Measurements from ENCODE around the gene AURKAIP1.

Gene AURKAIP1

DNA sequence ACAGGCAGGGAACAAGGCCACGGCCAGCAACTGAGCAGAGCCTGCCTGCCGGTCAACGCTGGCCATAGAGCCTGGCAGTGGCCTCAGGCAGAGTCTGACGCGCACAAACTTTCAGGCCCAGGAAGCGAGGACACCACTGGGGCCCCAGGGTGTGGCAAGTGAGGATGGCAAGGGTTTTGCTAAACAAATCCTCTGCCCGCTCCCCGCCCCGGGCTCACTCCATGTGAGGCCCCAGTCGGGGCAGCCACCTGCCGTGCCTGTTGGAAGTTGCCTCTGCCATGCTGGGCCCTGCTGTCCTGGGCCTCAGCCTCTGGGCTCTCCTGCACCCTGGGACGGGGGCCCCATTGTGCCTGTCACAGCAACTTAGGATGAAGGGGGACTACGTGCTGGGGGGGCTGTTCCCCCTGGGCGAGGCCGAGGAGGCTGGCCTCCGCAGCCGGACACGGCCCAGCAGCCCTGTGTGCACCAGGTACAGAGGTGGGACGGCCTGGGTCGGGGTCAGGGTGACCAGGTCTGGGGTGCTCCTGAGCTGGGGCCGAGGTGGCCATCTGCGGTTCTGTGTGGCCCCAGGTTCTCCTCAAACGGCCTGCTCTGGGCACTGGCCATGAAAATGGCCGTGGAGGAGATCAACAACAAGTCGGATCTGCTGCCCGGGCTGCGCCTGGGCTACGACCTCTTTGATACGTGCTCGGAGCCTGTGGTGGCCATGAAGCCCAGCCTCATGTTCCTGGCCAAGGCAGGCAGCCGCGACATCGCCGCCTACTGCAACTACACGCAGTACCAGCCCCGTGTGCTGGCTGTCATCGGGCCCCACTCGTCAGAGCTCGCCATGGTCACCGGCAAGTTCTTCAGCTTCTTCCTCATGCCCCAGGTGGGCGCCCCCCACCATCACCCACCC, 43.7 kb downstream of the AURKAIP1 start, which contains the start of gene TAS1R3:
TAS1R3 (plus strand) TSS at position 213 of the 898 bp plus-strand sequence; CDS start at position 279, 66 bp downstream.
- no peak for DNase-seq

DNA sequence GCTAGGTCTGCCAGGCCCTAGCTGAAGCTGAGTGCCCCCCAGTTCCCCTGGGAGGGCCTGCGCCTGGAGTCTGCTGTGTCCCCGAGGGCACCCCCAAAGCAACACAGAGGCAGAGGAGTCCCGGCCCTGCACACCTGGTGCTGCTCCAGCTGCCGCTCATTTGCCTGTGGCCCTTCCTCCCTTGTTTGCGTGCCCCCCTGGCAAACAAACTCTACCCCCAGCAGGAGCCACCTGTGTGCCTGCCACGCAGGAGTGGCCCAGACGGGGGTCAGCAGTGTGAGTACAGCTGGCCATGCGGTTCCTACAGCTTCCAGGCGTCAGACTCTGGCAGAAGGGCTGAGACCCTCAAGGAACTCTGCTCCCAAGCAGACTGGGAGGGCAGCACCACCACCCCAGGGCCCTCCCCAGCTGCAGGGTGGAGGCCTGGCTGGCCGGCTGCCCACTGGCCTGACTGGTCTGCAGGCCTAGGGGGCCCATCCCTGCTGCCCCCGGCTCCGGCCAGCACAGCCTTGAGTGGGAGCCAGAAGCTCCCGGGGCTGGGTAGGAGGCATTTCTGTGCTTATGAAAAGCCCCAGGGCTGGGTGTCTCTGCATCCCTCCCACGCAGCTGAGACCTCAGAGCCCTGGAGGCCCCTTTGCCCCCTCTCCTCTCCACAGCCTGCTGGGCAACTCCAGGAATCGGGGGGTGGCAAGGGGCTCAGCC, 44.5 kb downstream of the AURKAIP1 start:
- peak; percentile 21 for DNase-seq

DNA sequence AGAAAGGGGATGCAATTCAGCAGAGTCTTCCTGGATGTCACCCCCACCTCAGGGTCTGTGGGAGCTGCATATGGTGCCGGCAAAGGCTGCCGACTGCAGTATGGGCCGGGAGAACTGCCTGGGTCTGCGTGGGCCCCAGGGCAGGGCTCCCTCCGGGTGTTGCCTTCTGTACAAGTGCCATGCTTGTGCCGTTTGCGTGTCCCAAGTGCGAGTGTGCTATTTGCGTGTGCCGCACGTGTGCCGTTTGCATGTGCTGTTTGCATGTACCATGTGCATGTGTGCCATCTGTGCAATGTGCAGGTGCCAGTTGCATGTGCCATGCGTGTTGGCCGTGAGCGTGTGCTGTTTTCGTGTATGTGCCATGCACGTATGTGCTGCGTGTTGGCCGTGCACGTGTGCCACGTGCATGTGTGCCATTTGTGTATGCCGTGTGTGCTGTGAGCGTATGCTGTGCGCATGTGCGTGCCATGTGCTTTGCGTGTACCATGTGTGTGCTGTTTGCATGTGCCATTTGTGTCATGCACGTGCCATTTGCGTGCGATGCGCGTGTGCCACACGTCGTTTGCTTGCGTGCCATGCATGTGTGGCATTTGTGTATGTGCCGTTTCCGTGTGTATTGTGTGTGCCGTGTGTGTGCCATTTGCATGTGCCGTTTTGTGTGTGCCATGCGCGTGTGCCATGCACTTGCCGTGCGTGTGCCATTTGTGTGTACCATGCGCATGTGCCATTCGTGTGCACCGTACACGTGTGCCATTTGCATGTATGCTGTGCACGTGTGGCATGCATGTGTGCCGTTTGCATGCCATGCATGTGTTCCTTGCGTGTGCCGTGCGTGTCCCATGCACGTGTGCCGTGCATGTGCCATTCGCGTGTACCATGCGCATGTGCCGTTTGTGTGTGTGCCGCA, 45.5 kb downstream of the AURKAIP1 start:
- no peak for DNase-seq

DNA sequence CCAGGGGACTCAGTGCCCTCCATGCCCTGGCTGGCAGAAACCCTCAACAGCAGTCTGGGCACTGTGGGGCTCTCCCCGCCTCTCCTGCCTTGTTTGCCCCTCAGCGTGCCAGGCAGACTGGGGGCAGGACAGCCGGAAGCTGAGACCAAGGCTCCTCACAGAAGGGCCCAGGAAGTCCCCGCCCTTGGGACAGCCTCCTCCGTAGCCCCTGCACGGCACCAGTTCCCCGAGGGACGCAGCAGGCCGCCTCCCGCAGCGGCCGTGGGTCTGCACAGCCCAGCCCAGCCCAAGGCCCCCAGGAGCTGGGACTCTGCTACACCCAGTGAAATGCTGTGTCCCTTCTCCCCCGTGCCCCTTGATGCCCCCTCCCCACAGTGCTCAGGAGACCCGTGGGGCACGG, 46.8 kb downstream of the AURKAIP1 start:
- no peak for DNase-seq

DNA sequence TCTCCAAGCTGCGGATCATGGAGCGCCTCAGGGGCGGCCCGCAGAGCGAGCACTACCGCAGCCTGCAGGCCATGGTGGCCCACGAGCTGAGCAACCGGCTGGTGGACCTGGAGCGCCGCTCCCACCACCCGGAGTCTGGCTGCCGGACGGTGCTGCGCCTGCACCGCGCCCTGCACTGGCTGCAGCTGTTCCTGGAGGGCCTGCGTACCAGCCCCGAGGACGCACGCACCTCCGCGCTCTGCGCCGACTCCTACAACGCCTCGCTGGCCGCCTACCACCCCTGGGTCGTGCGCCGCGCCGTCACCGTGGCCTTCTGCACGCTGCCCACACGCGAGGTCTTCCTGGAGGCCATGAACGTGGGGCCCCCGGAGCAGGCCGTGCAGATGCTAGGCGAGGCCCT, 47.7 kb downstream of the AURKAIP1 start:
- no peak for DNase-seq

DNA sequence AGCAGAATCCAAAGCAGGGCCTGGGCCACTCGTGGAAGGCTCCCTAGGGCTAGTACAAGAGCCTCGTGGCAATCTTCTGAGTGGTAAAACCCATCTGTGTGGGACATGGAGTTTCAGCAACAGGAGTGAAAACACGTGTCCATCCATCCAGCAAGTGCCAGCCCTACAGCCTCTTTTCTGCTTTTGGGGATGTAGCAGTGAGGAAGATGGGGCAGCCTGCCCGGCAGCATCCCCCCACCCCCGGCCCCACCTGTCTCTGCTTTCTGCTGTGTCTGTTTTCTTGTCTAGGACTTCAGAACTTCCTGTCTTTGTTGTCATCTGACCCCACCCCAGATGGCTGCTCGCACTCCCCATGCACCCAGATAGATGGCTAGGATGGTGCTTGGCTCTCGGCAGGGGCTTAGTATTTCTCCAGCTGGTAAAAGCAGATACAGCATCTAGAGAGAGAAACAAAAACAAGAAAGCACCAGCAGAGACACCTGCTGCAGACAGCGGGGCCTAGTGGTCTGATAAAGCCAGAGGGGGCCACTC, 48.9 kb downstream of the AURKAIP1 start:
- no peak for DNase-seq

DNA sequence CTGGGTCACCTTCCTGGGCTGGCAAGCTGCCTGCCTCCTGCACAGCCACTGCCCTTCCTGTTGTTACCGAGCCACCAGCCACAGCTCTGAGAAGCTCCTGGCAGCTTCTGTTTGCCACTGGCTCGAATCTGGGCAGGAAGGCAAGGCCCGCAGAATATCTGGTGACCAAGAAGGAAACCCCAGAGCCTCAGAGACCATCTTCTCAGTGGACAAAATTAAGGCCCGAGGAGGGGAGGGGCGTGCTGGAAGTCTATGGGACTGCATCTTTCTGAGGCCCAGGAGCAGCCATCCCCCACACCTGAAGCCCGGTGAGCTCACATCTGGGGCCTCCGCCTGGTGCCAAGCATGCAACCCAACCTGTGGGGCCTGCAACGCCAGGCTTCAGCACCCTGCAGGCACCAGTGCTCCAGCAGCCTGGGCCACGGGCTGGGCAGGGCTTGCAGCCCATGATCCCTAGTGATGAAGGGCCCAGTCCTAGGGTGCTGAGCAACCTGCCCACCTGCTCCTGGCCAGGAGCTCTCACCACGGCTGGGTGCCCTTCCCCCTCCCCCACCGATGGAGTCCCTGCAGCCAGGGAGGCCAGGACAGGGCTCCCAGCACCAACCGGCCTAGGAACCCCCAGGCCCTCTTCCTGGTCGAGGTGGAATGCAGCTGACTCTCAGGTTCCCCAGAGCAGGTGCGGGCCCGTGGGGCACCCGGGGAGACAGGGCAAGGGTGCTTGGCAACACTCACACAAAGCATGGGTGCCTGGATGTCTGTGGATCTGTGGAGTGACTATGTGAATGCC, 49.5 kb downstream of the AURKAIP1 start:
- DNase-seq, result no peak

DNA sequence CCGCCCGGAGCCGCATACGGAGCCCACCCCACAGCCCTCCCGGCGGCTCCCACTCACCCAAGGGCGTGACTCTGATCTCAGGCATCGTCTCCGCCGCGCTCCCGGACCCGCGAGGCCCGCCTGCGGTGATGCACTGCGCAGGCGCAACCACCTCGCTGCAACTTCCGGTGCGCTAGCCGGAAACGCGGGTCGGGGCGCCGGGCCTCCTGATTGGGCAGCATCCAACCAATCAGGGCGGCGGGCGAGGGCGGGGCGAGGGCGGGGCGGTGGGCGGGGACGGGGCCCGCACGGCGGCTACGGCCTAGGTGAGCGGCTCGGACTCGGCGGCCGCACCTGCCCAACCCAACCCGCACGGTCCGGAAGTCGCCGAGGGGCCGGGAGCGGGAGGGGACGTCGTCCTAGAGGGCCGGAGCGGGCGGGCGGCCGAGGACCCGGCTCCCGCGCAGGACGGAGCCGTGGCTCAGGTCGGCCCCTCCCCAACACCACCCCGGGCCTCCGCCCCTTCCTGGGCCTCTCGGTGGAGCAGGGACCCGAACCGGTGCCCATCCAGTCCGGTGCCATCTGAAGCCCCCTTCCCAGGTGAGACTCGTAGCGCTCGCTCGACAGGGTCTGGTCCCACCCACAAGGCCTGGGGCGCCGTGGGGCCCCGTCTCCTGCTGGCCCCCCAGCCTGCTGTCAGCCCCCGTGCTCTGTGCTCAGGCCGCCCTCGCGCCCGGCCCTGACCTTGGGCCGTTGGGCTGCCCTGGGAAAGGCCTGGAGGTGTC, 50.3 kb downstream of the AURKAIP1 start, which contains the start of the genes CPTP and INTS11:
CPTP (plus strand) TSS at position 279 of the 764 bp plus-strand sequence. CDS start 2,109 bp downstream, outside the sequence.
INTS11 (minus strand) TSS at position 137 of the 764 bp plus-strand sequence; CDS start at position 85, 52 bp downstream.
- DNase-seq, result peak; percentile 87

DNA sequence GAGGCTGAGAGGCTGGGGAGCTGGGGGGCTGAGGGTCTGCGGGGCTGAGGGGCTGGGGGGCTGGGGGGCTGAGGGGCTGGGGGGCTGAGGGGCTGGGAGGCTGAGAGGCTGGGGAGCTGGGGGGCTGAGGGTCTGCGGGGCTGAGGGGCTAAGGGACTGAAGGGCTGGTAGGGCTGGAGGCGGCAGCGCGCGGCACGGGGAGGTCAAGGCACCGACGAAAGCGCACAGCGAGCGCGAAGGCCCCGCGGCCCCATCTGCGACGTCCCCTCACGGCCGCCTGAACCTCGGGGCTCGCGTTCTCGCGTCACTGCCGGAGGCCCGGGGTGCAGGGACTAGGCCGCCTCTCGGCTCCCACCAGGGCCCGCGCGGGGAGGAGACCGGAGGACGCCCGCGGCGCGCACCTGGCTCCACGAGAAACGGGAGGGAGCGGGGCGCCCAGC, 50.9 kb downstream of the AURKAIP1 start:
- no peak for DNase-seq

Measured in NCI-H146 (cell line).